Measurements from ENCODE around the gene RALGPS1.

The RALGPS1 gene

DNA sequence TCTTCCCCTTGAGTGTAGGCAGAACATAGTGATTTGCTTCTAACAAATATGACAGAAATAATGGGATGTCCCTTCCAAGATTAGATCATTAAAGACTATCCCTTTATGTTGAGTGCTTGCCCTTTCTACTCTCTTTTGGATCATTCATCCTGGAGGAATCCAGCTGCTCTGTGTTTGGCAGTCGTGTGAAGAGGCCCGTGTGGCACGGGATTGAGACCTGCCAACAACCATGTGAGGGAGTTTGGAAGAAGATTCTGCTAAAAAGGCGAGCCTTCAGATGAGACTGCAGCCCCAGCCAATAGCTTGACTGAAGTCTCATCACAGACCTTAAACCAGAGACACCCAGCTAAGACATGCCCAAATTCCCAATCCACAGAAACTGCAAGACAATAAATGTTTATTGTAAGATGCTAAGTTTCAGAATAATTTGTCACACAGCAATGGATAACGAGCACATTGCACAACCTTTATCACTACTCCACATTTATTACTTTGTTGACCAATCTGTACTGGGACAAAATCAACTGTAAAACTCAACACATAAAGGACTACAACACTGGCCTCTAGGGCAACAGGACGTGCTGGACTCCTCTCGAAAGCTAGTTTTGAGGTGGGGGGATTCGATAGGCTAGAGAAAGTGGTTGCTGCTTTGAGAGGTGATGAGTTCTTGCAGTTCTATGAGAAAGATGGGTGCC is 165.0 kb downstream of the RALGPS1 start:
- DNase-seq (ENCODE audit: low read depth), result no peak

DNA sequence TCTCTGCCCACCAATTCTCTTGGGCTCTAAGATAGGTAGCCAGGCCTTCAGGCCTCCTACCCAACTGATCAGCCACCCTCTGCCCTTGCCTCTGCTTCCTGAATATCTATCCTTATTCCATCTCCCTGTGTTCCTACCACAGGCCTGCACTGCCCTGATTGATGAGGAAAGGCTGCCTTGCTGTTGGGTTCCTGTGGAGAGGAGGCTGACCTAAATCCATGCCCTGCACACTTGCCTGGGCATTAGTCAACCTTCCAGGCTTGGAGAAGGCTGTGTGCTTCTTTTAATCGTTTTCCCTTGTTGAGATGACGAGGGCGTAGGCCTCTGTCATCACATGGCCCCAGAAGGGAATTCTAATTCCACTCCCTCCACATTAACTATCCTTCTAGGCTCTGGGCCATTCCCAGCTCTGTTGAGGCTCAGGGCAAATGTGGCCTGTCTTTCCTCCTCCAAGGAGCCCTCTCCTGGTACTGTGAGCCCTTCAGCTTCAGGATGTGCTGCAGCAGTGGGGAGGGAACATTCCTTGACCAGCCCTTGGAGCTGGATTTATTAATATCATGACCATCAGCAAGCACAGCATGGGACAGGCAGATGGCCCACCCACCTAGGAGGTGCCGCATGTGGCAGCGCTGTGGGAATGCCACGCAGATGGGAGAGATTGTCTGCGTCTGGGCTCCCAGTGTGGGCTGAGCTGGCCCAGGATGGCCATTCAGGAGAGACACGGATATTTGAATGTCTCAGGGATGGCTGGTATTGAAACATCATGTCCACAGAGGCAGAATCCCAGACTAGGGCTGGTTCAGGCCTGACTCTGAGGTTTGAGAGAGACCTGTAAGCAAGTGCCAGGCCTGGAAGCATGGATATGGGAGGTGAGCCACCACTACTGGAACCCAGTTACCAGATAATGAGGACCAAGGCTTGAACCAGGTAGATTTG is 166.9 kb downstream of the RALGPS1 start:
- DNase-seq (ENCODE audit: low read depth), result no peak

DNA sequence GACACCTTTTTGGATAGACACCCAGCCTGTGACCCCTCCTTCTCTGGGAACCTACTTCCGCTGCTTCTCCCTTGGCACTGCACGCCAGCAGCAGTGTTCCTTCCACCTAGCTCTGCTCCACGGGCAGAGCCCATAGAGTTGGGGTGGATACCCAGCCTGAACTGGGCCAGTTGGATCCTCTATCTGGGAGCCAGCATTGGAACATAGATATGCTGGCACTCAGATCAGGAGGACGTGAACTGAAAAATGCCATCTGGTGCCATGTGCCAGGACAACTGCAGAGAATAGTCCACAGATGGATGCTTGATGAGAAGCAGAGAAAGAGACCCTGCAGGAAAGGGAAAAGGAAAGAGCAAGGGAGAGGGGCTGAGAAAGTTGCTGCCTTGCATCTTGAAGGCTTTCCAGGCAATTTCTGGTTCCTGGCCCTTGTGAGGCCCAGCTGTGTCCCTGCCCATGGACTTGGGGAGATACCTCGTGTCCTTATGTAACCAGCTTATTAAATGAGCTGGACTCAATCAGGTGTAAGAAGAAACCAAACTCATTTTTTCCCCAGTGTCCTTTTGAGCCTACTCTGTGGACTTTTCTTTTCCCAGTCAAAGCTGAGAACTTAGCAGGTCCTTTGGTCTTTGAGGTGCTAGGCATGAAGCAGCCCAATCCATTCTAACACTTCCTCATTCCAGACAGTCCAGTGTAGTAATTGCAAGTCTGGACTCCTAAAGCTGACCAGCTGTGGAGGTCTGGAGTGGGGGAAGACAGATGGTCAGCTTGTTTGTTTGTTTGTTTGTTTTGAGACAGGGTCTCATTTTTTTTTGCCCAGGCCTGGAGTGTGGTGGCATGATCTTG is 168.8 kb downstream of the RALGPS1 start:
- DNase-seq (ENCODE audit: low read depth), result no peak

DNA sequence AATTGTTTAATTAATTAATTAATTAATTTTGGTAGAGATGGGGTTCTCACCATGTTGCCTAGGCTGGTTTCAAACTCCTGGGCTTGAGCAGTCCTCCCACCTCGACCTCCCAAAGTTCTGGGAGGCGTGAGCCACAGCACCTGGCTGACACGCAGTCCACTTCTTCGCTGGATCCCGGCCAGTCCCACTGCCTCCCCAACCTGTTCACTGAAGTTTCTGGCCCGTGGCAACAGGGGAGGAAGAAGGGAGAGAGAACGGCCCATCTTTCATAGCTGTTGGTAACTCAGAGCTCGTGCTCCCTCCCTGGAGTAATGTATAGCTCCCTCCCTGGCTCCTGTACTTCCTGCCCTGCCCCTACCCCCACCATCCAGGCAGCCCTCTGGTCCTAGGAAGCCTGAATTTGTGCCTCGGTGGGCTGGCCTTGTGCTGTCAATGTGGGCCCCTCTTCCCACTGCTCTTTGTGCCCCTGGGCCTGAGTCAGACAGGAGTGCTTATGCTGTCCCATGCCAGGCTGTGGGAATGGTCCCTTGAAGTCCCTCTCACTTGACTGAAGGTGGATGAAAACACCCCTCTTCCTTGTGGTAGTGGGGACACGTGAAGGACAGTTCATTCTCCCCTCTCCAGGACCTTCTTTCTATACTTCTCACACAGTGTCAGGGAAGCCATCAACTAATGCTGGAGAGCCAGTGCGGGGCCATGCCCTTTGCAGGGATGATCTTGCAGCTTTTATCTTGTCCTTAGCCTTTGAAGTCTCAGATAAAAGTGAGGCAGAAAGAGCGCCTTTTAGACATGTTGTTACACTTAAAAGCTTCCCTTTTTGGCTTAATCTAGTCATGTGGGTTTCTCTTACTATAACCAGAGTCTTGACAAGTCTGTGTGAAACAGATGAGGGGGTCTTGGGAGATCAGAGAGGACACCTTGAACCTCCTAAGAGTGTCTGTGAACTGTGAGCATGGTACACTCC is 169.8 kb downstream of the RALGPS1 start:
- no peak for DNase-seq (ENCODE audit: low read depth)

DNA sequence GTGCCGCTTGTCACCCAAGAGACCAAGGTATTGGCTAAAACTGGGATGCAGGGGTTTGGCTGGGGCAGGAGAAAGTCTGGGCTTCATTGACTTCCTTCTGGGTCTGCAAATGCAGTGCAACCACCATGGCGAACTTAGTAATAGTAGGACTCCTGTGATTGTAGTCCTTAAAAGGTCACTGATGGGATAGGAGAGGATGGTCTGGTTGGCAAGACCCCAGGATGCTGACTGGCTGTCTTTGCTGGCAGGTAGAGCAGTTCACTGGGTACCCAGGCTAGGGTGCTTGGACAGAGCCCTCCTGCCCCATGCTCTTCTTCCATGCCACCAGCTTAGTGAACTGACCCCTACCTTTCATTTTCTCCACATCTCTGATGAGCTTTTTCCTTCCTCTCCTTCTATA is 170.6 kb downstream of the RALGPS1 start:
- no peak for DNase-seq (ENCODE audit: low read depth)

DNA sequence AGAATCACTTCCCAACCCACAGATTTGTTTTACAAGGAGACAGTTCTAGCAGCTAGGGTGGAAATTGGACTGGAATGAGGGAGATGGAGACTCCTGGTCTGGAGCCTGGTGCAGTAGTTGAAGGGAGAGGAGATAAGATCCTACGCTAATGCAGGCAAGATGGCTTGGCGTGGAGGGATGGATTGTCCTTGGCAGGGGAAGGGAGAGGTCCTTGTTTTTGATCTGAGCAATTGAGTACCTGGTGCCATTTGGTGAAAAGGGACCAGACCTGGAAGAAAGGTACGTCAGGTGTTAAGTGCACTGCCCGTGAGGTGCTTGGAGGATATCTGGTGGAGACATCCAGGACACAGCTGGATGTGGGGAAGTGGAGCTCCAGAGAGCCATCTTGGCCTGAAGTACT is 172.2 kb downstream of the RALGPS1 start:
- no peak for DNase-seq (ENCODE audit: low read depth)

DNA sequence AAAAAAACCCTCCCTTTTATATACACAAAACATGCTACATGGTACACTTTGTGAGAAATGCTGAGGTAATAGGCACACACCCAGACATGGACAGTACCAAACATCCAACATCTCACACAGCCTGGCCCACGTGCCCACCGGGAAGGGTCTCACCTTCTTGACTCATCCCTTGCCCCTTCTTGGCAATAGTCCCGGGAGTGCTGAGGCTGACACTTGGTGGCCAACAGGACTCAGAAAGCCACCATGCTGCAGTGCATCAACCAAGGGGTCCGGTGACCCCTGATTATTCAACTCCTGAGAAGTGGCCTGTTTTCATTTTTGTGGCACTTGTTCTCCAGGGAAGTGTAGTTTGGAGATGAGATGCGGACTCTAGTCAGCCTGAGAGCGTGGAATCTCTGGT is 172.8 kb downstream of the RALGPS1 start:
- DNase-seq (ENCODE audit: low read depth), result no peak

DNA sequence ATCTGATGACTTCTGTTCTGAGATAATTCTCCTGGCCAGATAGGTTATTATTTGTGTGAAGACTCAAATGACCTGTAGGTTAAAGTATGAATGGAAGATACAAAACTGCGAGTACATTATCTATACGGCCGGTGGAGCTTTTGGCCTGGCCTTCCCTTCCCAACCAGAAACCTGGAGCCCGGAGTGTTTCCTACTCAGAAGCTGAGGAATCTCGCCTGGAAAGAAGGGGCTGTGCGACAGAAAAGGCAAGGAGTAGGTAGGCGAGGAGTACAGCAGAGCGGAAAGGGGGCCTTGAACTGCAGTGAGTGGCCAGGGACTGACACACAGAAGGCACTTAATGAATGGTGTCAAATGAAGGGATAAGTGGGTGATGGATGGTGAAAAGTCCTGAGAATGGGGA is 173.3 kb downstream of the RALGPS1 start:
- DNase-seq (ENCODE audit: low read depth), result no peak

DNA sequence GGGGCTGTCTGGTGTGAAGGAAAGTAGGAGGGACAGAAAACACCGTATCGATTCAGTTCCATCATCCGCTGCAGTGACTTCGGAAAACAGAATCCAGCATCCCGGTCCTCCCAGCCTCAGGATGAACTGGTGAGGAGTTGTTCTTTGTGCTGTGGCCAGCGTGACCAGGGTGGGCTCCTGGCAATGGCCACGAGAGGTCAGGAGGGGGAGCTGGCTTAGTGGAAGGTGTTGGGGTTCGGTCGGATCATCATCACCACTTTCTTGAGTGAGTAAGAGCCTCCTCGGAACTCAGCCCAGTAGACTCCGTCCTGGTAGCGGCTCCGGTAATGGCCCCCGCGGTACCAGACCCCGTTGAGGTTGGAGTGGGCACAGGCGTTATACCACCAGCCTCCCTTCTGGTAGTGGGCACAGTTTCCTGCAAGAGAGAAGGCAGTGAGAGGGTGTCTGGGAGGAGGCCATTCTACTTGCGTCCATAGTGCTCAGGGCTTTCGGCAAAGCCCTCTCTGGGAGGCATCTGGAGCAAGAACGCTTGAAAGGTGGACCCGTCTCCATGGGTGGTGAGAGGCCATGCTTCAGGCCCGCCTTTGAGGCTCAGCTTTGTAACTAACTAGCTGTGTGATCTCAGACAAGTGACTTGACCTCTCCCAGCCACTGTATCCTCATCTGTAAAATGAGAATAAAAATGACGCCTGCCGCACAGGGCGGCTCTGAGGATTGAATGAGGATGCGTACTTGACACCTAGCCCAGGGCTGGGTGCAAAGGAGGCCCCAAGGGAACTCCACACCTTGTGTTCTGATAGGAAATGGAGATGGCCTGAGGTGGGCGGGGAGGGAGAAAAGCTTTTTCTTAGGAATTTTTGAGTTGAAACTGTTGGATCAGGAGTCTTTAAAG is 174.4 kb downstream of the RALGPS1 start:
- no peak for DNase-seq (ENCODE audit: low read depth)

DNA sequence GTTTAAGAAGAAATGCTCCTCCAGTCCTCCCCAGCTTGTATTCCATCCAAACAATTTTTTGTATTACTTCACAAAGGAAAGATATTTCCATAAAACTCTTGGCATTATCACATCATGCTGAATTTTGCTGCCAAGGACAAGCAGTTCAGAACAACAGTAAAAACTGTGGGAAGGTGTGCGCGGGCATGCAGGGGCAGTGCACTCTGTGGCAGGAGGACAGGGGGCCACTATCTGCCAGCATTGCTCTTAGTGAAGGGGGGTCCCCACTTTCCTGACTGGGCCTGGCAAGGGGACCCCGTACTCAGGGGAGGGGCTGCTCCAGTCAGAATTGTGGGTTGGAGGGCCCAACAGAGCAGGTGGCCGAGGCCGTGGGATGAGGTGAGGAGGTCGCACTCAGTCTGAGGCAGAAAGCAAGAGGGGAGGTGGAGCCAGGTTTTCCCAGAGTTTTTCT is 175.1 kb downstream of the RALGPS1 start:
- no peak for DNase-seq (ENCODE audit: low read depth)

DNA sequence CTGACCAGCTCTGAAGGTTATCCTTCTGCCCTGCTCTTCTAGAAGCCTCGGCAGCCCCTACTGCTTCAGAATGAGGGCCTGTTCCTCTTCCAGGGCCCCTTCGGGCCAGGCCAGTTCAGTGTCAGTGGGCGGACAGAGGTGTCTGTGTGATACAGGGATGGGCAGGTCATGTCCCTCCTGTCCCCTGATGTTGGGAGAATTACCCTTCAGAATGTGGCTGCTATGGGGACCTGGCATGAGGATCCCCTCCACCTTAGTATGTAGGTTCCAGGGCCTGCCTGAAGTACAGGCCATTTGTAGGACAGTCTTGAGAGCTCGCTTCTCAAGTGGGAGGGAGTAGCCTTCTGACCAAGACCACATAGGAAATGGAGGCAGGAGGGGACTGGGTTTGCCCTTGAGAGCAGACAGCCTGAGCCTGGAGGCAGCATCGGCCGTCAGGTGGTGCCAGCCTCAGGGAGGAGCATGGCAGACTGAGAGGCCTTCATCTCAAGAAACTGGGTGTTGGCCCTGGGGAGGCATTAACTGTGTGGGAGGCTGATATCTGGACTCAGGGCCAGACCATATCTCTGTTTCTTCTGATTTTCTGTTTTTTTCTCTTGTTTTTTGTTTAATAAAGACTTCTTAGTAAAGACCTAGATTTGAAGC is 175.9 kb downstream of the RALGPS1 start:
- DNase-seq (ENCODE audit: low read depth), result no peak

DNA sequence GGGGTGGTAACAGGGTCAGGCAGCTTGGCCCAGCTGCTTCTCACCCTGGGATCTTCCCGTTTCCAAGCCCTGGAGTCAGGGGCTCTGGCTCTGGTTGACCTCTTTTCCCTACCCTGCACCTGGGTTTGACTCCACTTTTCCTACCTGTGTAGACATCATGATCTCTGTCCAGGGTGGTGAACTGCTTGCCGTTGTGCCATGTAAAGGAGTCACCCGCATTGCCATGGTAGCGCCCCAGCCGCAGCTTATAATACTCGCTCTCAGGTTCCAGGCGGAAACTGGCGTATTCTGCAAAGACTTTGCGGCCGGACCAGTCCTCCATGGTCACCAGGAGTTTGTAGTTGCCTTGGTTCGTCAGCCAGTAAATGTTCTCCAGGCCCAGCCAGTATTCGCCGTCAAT is 176.9 kb downstream of the RALGPS1 start:
- no peak for DNase-seq (ENCODE audit: low read depth)

DNA sequence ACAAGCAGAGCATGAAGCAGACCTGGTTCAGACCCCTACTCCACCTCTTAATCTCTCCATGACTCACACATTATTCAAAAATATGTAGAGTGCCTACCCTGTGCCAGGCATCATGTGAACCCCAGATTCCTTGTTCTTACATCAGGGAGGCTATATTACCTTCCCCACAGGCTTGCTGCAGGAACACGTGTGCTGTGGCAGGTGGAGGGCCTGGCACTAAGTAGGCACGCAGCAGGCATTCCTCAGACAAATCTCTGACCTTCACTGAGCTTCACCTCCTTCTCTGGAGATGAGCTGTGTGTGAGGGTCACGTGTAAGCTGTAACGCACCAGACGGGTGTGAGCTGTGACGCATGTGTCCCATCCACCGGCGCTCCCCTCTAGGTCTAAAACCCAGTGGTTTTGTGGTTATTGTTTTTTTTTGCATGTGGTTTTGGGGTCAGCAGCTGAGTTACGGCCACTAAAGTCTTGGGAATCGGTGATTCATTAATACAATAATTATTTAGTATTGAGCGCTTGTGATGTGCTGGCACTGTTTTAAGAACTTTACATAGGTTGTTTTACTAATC is 177.5 kb downstream of the RALGPS1 start:
- DNase-seq (ENCODE audit: low read depth), result no peak

DNA sequence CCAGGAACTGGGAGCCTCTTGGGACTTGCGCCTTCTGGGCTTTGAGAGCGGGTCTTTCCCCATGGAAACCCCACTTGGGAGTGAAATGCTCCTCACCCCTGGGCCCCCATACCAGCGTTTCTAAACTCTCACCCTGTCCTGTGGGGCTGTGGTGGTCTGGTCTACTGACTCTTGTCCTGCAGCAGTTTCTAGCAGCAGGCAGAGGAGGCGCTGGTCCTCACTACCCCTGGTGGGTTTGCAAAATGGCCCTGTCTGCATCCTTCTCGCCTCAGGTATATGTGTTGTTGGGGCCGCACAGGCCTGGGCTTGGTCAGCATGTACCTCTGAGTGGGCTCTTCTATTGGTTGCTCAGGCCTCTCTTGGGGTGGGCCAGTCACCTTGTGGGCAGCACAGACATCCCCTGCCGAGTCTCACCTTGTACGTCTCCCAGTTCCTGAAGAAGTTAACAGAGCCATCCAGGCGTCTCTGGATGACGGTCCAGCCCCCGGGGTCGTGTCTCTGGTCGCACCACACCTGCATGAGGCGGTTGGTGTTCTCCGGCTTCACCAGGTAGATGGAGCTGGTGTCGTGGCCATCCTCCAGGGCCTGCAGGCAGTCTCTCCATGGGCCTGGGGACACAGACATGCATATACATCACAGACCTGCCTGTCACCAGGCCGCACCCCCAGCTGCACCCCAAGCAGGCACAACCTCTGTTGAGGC is 178.9 kb downstream of the RALGPS1 start:
- DNase-seq (ENCODE audit: low read depth), result no peak

DNA sequence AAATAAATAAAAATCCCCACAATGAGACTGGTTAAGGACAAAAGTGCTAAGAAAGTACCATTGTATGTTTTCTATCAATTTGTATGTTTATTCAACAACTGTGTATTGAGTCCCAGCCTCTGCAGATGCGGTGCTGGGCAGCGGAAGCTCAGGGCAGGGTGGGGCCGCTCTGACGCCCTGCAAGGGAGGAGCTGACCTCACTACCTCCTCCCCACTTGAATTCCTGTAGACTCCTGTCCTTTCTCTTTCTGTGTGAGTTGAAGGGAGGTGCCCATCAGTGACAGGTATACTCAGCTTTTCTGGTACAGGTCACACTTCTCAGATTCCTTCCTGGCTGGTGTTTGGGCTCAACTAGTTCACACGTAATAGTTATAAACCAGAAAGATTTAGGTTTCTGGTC is 180.8 kb downstream of the RALGPS1 start:
- no peak for DNase-seq (ENCODE audit: low read depth)

DNA sequence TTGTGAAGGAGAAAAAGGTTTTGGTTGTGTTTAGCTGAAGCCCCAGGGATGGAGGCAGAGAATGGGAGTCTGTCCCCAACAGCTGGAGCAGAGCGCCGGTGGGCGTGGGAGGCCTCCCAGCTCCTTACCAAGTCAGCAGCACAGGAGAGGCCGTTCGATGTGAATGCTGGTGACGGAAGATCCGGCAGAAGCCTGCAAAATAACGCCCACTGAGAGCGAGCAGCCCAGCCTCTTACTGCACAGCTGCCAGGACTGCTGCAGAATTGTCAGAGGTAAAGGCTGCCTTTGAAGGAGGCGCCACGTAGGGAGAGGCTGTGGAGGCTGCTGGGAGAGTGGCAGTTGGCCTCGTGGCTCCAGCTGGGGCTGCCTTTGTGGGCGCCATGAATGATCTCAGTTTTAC is 181.6 kb downstream of the RALGPS1 start:
- DNase-seq (ENCODE audit: low read depth), result no peak

DNA sequence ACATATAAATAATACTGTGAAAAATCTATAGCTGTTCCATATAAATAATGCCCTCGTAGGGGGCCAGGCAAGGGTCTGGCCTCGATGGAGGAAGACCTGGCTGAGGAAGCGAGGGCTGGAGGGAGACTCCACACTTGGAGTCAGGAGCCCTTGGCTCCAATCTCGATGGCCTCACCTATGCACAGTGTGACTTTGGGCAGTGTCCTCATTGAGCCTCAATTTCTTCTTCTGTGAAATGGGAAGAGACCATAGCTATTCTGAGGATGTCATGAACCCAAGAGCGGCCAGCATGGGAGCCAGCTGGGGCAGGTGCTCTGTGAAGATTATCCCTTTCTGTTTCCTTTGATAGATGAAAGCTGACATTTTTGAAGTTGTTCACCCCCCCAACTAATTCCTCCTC is 183.1 kb downstream of the RALGPS1 start:
- DNase-seq (ENCODE audit: low read depth), result no peak

DNA sequence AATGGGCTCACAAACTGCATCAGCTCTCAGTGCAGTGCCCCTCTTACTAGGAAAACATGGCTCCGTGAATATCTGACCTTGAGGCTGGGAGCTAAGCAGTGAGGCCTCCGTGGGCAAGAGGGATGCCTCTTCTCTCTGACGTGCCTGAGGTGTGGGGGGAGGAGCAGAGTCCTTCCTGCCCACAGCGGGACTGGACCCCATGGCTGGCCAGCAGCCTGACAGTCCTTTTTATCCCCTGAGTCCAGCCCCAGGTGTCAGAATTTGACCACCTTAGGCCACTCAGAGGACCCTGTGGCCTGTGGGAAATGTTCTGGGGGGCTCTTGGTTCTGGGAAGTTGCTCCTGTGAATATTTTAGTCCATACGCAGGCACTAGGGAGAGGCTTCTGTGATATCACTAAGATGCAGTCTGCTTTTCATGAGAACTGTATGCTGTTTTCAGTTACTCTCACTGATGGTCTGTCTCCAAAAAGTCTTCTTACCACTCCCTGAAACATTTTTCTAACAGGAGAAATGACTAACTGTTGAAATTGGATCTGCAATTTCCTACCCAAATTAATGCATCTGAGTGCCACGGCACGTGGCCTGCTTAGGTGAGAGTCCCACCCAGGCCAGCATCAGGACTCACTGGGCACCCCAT is 184.5 kb downstream of the RALGPS1 start:
- no peak for DNase-seq (ENCODE audit: low read depth)

Data from stimulated activated CD8-positive, alpha-beta memory T cell treated with anti-CD3 and anti-CD28 coated beads, Interleukin-4, amount 100 ng/mL, for 24 hours (primary cell).